Heart left ventricle (tissue), 13 donors: Measurements from ENCODE around the gene SAP130.

Experiments
- POLR2A ChIP-seq, 2 donors: fragments of 450-650 bp; IDR thresholded peaks; one replicate each; pipeline ENCODE4 v1.6.1; 2017; ENCODE audit warnings: antibody characterized with exemption in 2 of 2, mild to moderate bottlenecking in 2 of 2, moderate library complexity in 2 of 2
- TF ChIP-seq, protein P1 (sequence below), 12 donors: fragments of 200-600 bp; sonication (generic) in 4 of 12; IDR thresholded peaks; one replicate each; pipeline versions ENCODE4 v1.5.0 to v1.8.0; 2018 to 2022; ENCODE audit warnings: antibody characterized with exemption in 12 of 12, mild to moderate bottlenecking in 5 of 12
- donor health status: ischemic (EF 13 %, LVEDD 7.1; RV severe dilation, severe dysfunction).
- donor health status: DM: no; HTN: yes; CAD: no.
- donor health status: DM: no; HTN: no; CAD: no.
- donor health status: ischemic (EF 25% LVEDD 6.9; RV normal size, moderate dysfunction).
- donor health status: ischemic (EF 25% LVEDD 5.7; RV mildly dilated, moderate dysfunction).
- donor health status: ischemic (EF 35%, LVEDD 5.7; RV mildly dilated, moderate dysfunction).
- donor health status: nonischemic (EF 11% LVEDD 7.7; RV severe dilation, severe dysfunction).
- donor health status: DM: yes; HTN: yes; CAD: no.
- donor health status: PGD.
- donor health status: ischemic (EF 29% LVEDD 5.4; RV normal size, mild dysfunction).
- donor health status: nonischemic (EF 23%, LVEDD 6.1; RV moderate dilation, normal function).

- TF ChIP-seq POLR2A (IDR thresholded peaks at IDR 0.05) = no peak
- TF ChIP-seq, protein P1, sequence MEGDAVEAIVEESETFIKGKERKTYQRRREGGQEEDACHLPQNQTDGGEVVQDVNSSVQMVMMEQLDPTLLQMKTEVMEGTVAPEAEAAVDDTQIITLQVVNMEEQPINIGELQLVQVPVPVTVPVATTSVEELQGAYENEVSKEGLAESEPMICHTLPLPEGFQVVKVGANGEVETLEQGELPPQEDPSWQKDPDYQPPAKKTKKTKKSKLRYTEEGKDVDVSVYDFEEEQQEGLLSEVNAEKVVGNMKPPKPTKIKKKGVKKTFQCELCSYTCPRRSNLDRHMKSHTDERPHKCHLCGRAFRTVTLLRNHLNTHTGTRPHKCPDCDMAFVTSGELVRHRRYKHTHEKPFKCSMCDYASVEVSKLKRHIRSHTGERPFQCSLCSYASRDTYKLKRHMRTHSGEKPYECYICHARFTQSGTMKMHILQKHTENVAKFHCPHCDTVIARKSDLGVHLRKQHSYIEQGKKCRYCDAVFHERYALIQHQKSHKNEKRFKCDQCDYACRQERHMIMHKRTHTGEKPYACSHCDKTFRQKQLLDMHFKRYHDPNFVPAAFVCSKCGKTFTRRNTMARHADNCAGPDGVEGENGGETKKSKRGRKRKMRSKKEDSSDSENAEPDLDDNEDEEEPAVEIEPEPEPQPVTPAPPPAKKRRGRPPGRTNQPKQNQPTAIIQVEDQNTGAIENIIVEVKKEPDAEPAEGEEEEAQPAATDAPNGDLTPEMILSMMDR (IDR thresholded peaks at IDR 0.05) = no peak
Observed at GRCh38 chr2:127893494-127893893, 134.4 kb downstream of the SAP130 start.
